Measurements from ENCODE around the gene FBXL17. TPM values are rescaled to one million over a fixed set of nuclear protein-coding genes. Genes with fewer than 3 reads are reported as not detected.

FBXL17 gene
- total RNA-seq, 1 experiment from 2014 or later, result 11.6 TPM

DNA sequence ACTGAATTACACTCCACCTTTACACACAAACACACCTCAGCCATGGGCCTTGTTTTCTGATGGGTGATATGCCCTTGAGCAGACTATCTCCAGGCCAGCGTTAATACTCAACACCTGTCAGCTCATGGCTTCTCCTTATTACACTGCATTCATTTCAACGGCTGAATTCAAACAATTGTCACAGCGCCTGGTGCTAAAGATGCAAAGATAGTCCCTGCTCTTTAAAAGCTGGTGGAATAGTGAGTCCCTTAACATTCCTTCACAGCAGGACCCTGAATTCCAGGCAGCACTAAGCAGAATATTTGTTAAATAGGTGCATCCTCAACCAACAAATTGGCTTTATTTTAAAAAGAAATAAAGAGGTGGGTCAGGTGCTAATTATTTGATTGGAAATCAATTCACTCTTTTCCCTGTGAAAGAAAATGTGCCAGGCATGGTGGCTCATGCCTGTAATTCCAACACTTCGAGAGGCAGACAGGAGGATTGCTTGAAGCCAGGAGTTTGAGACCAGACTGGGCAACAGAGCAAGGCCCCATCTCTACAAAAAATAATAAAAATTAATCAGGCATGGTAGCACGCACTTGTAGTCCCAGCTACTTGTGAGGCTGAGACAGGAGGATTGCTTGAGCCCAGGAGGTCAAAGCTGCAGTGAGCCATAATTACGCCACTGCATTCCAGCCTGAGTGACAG lies 555.4 kb downstream of the FBXL17 start:
- Mint-ChIP-seq H3K27ac (ENCODE audit: unreplicated experiment) (no peak overlapping the region), H3K36me3 (ENCODE audit: insufficient read depth, unreplicated experiment) (no peaks in the 10 kb centered on the region), H3K4me1 (ENCODE audit: low read depth, unreplicated experiment) (no peaks in the 10 kb centered on the region), H3K27me3 (ENCODE audit: insufficient read depth, unreplicated experiment) (no peaks in the 10 kb centered on the region), H3K4me3 (ENCODE audit: unreplicated experiment) (no peak overlapping the region), H3K9me3 (ENCODE audit: unreplicated experiment) (peaks cover 10% of the 10 kb centered on the region)
- no peaks in the 10 kb centered on the region for H3K9me3 ChIP-seq
- no peak overlapping the region for H3K4me3 ChIP-seq (ENCODE audit: low read depth, low read length)
- BruUV-seq (replicated peaks), result no TSS peak
- ChIA-PET POLR2A (no interaction called here), CTCF (no interaction called here)
- H3K4me1 ChIP-seq, result no peaks in the 10 kb centered on the region
- no peaks in the 10 kb centered on the region for H3K36me3 ChIP-seq (ENCODE audit: control insufficient read depth, insufficient read depth, low read length)
- no peak for DNase-seq
- no peaks in the 10 kb centered on the region; the same call in 1 of the 2 replicates for H3K27me3 ChIP-seq (replicated peaks; ENCODE audit: control insufficient read depth, insufficient read depth, low read length)
- intact Hi-C loops (cut with micrococcal nuclease; ENCODE audit: unreplicated experiment), result no loop called here
- TF ChIP-seq, protein P1, sequence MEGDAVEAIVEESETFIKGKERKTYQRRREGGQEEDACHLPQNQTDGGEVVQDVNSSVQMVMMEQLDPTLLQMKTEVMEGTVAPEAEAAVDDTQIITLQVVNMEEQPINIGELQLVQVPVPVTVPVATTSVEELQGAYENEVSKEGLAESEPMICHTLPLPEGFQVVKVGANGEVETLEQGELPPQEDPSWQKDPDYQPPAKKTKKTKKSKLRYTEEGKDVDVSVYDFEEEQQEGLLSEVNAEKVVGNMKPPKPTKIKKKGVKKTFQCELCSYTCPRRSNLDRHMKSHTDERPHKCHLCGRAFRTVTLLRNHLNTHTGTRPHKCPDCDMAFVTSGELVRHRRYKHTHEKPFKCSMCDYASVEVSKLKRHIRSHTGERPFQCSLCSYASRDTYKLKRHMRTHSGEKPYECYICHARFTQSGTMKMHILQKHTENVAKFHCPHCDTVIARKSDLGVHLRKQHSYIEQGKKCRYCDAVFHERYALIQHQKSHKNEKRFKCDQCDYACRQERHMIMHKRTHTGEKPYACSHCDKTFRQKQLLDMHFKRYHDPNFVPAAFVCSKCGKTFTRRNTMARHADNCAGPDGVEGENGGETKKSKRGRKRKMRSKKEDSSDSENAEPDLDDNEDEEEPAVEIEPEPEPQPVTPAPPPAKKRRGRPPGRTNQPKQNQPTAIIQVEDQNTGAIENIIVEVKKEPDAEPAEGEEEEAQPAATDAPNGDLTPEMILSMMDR (IDR thresholded peaks at IDR 0.05; ENCODE audit: insufficient read depth in 1 of 2, low read depth in 1 of 2, low read length in 1 of 2, severe bottlenecking in 1 of 2, unreplicated experiment in 1 of 2), result no peak

DNA sequence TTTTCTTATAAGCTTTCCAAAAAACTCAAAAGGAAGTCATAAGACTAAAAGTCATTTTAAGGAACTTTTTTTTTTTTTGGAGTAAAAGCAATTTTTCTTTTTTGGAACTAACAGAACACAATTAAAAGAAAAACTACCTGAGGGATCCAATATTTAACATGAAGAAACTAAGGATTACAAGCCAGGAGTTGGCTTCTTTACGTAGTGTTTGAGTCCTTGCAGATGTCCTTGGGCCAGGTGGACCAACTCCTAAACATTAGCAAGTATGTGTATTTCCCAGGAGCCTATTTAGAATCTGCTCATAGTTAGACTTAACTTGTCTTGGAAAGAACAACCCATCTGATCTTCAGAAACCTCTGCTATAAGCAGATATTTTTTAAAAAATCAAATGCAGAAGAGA lies 557.1 kb downstream of the FBXL17 start:
- Mint-ChIP-seq H3K27ac (ENCODE audit: unreplicated experiment) (no peak overlapping the region), H3K9me3 (ENCODE audit: unreplicated experiment) (peaks cover 10% of the 10 kb centered on the region), H3K4me1 (ENCODE audit: low read depth, unreplicated experiment) (no peaks in the 10 kb centered on the region), H3K27me3 (ENCODE audit: insufficient read depth, unreplicated experiment) (no peaks in the 10 kb centered on the region), H3K36me3 (ENCODE audit: insufficient read depth, unreplicated experiment) (no peaks in the 10 kb centered on the region), H3K4me3 (ENCODE audit: unreplicated experiment) (no peak overlapping the region)
- DNase-seq, result no peak
- Histone ChIP-seq H3K27me3 (replicated peaks; ENCODE audit: control insufficient read depth, insufficient read depth, low read length) (no peaks in the 10 kb centered on the region), H3K4me3 (ENCODE audit: low read depth, low read length) (no peak overlapping the region), H3K9me3 (no peaks in the 10 kb centered on the region), H3K36me3 (ENCODE audit: control insufficient read depth, insufficient read depth, low read length) (no peaks in the 10 kb centered on the region), H3K4me1 (no peaks in the 10 kb centered on the region)
- TF ChIP-seq, protein P1 (IDR thresholded peaks at IDR 0.05; ENCODE audit: insufficient read depth in 1 of 2, low read depth in 1 of 2, low read length in 1 of 2, severe bottlenecking in 1 of 2, unreplicated experiment in 1 of 2), result no peak
- CTCF ChIA-PET, result no interaction called here
- BruUV-seq (replicated peaks), result no TSS peak
- intact Hi-C loops (cut with micrococcal nuclease; ENCODE audit: unreplicated experiment), result no loop called here
- POLR2A ChIA-PET, result no interaction called here

DNA sequence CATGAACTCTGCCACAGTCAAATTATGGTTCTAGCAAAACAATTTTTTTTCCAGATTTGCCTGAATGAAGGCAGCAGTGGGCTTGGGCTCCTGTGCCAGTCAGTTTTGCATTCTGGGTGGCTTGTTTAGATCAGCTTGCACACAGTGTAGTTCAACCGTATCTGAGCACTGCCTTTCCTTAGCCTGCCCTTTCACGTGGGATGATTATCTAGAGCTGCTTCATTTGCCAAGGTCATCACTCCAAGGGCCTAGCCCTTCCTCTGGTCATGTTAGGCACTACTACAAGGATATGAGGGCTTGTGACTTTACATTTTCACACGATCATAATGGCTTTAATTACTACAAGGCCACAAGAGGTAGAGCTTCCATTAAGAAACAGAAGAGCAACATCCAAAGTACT lies 560.6 kb downstream of the FBXL17 start:
- Mint-ChIP-seq H3K27me3 (ENCODE audit: insufficient read depth, unreplicated experiment) (peaks cover 8% of the 10 kb centered on the region), H3K9me3 (ENCODE audit: unreplicated experiment) (peaks cover 10% of the 10 kb centered on the region), H3K4me3 (ENCODE audit: unreplicated experiment) (no peak overlapping the region), H3K36me3 (ENCODE audit: insufficient read depth, unreplicated experiment) (no peaks in the 10 kb centered on the region), H3K4me1 (ENCODE audit: low read depth, unreplicated experiment) (no peaks in the 10 kb centered on the region), H3K27ac (ENCODE audit: unreplicated experiment) (no peak overlapping the region)
- BruUV-seq (replicated peaks), result no TSS peak
- Histone ChIP-seq H3K4me1 (no peaks in the 10 kb centered on the region), H3K27me3 (replicated peaks; ENCODE audit: control insufficient read depth, insufficient read depth, low read length) (no peaks in the 10 kb centered on the region), H3K9me3 (no peaks in the 10 kb centered on the region), H3K4me3 (ENCODE audit: low read depth, low read length) (no peak overlapping the region), H3K36me3 (ENCODE audit: control insufficient read depth, insufficient read depth, low read length) (no peaks in the 10 kb centered on the region)
- CTCF ChIA-PET, result no interaction called here
- DNase-seq, result no peak
- TF ChIP-seq, protein P1 (IDR thresholded peaks at IDR 0.05; ENCODE audit: insufficient read depth in 1 of 2, low read depth in 1 of 2, low read length in 1 of 2, severe bottlenecking in 1 of 2, unreplicated experiment in 1 of 2), result no peak
- intact Hi-C loops (cut with micrococcal nuclease; ENCODE audit: unreplicated experiment), result no loop called here
- POLR2A ChIA-PET, result no interaction called here

Data from Caco-2 (cell line).